ENCODE data around the gene DIP2C. TPM values are rescaled to one million over a fixed set of nuclear protein-coding genes. Genes with fewer than 3 reads are reported as not detected.
A peak's percentile ranks its signal among the peaks of the same experiment; 100 is the strongest.

Gene DIP2C
- total RNA-seq, 1 donor from 2014 or later = 0.53 TPM

GRCh38 chr10:690372-691161 lies 1.1 kb upstream of the DIP2C start:
- Histone ChIP-seq H3K4me3 (ENCODE audit: low read depth, low read length) (peak overlapping the region; percentile 1), H3K27me3 (ENCODE audit: control insufficient read depth, insufficient read depth, low read length) (peaks cover 2% of the 10 kb centered on the region), H3K36me3 (ENCODE audit: control insufficient read depth, insufficient read depth, low read length) (no peaks in the 10 kb centered on the region)
- FAIRE-seq = no peak
- TF ChIP-seq CTCF (IDR thresholded peaks at IDR 0.05; ENCODE audit: insufficient read depth, low read length, severe bottlenecking) = no peak
- DNase-seq (ENCODE audit: low read depth) = no peak

GRCh38 chr10:689121-689451 lies 382 bp downstream of the DIP2C start:
- TF ChIP-seq CTCF (IDR thresholded peaks at IDR 0.05; ENCODE audit: insufficient read depth, low read length, severe bottlenecking) = no peak
- Histone ChIP-seq H3K4me3 (ENCODE audit: low read depth, low read length) (peak overlapping the region; percentile 33), H3K27me3 (ENCODE audit: control insufficient read depth, insufficient read depth, low read length) (peaks cover 2% of the 10 kb centered on the region), H3K36me3 (ENCODE audit: control insufficient read depth, insufficient read depth, low read length) (no peaks in the 10 kb centered on the region)
- FAIRE-seq (no peak), DNase-seq (ENCODE audit: low read depth) (no peak)

- TF ChIP-seq CTCF (IDR thresholded peaks at IDR 0.05; ENCODE audit: insufficient read depth, low read length, severe bottlenecking) = no peak
- Histone ChIP-seq H3K36me3 (ENCODE audit: control insufficient read depth, insufficient read depth, low read length) (no peaks in the 10 kb centered on the region), H3K27me3 (ENCODE audit: control insufficient read depth, insufficient read depth, low read length) (peaks cover 2% of the 10 kb centered on the region), H3K4me3 (ENCODE audit: low read depth, low read length) (peak overlapping the region; percentile 33)
- DNase-seq (ENCODE audit: low read depth) (no peak), FAIRE-seq (no peak)
These were observed 952 bp downstream of the DIP2C start for GRCh38 chr10:688312-689120.

GRCh38 chr10:687583-688311 lies 1.7 kb downstream of the DIP2C start:
- FAIRE-seq (no peak), DNase-seq (ENCODE audit: low read depth) (no peak)
- peaks cover 2% of the 10 kb centered on the region for H3K27me3 ChIP-seq (ENCODE audit: control insufficient read depth, insufficient read depth, low read length)
- no peaks in the 10 kb centered on the region for H3K36me3 ChIP-seq (ENCODE audit: control insufficient read depth, insufficient read depth, low read length)
- TF ChIP-seq CTCF (IDR thresholded peaks at IDR 0.05; ENCODE audit: insufficient read depth, low read length, severe bottlenecking) = no peak
- no peak overlapping the region for H3K4me3 ChIP-seq (ENCODE audit: low read depth, low read length)

GRCh38 chr10:686155-686931 lies 3.1 kb downstream of the DIP2C start:
- no peak for FAIRE-seq
- no peak overlapping the region for H3K4me3 ChIP-seq (ENCODE audit: low read depth, low read length)
- DNase-seq (ENCODE audit: low read depth) = no peak
- peaks cover 2% of the 10 kb centered on the region for H3K27me3 ChIP-seq (ENCODE audit: control insufficient read depth, insufficient read depth, low read length)
- TF ChIP-seq CTCF (IDR thresholded peaks at IDR 0.05; ENCODE audit: insufficient read depth, low read length, severe bottlenecking) = no peak
- no peaks in the 10 kb centered on the region for H3K36me3 ChIP-seq (ENCODE audit: control insufficient read depth, insufficient read depth, low read length)

Measured in bronchial epithelial cell (primary cell).